ENCODE measurements around the gene SFTPA1.
"Not testable (repeated sequence)": the region's sequence is repeated elsewhere in the genome, so short reads cannot be mapped to it uniquely, and the experiment has no call there.

SFTPA1 gene
- 0 to 0.31 reads per million in 2 donors for total RNA-seq

DNA sequence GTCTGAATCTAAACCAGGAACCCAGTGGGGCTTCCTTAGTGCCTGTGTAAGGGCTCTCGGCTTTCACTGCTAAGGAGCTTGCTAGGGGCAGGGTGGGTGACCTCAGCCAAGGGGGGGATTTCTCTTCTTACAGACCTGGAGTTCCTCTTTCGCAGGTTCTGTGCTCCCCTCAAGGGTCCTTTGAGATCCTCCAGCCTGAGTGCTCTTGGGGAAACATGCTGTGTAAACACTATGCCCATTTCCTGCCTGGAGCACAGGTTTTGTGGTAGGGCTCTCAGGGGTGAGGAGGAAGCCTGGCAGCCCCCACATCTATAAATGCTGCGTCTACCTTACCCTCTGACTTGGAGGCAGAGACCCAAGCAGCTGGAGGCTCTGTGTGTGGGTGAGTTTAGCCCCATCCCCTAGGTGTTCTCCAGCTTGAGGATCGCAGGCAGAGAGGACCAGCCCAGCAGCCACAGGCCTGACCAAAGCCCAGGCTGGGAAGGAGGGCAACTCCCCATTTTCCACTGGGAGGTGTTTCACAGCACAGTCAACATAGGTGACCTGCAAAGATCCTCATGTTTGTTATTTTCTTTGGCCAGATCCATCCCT, at the start of gene SFTPA1:
Gene SFTPA1 (plus strand): TSS at position 339 of the 591 bp plus-strand sequence. CDS start 887 bp downstream, outside the sequence.
- DNase-seq, result no peak

DNA sequence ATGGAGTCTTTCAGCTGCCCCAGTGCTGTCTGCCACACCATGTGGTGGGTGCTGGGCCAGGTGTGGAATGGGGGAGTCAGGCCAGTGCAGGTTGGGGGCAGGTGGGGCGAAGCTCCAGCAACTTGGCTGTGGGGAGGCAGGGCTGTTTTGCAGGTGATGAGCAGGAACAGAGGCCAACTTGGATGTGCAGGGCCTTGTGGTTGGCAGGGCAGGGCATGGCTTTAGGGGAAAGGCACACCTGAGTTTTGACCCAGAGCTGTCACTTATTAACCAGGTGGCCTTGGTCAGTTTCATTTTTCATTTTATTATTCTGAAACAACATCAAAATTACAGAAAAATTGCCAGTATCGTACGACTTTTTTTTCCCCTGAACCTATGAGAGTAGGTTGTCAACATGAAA, 49.5 kb upstream of the SFTPA1 start:
- DNase-seq, result no peak

- DNase-seq, result peak; percentile 16 to 80 (median 37)
These were observed 48.5 kb upstream of the SFTPA1 start for GRCh38 chr10:79562135-79562756.

- no peak for DNase-seq
These were observed 47.3 kb upstream of the SFTPA1 start for GRCh38 chr10:79563426-79563825.

DNA sequence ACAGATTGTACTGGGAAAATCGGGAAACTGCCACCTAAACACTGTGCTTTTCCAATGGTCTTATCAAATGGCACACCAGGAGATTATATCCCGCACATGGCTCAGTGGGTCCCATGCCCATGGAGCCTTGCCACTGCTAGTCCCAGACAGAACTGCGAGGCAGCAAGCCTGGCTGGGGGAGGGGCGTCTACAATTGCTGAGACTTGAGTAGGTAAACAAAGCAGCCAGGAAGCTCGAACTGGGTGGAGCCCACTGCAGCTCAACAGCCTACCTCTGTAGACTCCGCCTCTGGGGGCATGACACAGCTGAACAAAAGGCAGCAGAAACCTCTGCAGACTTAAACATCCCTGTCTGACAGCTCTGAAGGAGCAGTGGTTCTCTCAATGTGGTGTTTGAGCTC, 40.1 kb upstream of the SFTPA1 start:
- DNase-seq, result not testable (repeated sequence)

DNA sequence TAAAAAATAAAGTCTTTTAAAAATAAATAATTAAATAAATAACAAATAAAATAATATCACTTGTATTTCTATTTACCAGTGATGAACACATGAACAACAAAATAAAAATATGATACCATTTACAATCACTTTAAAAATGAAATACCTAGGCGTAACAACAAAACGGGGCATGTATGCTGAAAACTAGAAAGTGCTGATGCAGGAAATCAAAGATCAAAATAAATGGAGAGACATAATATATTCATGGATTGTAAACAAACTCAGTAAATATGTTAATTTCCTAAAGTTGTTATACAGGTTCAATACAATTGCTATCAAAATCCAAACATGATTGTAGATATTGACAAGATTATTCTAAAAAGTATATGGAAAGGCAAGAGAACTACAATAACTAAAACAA, 31.4 kb upstream of the SFTPA1 start:
- DNase-seq, result no peak

DNA sequence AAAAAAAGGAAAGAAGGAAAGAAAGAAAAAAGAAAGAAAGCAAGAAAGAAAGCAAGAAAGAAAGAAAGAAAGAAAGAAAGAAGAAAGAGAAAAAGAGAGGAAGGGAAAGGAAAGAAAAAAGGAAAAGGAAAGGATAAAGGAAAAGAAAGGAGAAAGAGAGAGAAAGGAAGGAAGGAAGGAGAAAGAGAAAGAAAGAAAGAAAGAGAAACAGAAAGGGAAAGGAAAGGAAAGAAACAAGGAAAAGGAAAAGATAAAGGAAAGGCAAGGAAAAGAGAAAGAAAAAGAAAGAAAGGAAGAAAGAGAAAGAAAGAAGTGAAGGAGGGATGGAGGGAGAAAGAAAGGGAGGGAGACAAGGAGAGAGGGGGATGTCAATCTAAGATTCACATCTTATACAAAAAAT, 29.7 kb upstream of the SFTPA1 start:
- DNase-seq, result no peak

DNA sequence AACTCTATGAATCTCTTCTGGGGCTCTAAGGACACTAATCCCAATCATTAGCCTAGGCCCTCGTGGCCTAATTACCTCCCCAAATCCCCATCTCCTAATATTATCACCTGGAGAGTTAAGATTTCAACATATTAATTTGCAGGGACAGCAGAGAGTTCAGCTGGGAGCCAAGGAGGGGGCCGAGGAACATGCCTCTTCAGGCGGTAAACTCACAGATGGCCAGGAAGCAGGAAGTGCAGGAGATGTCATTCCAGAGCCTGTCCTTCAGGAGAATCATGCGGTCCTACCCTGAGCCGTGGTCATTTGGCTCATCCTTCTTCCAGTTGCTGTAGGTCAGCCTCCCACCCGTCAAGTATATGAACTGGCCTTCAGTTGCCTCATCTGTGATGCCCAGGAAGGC, 28.6 kb upstream of the SFTPA1 start:
- no peak for DNase-seq

- peak in 1 of 5 experiments; percentile 30 for DNase-seq
These were observed 27.8 kb upstream of the SFTPA1 start for GRCh38 chr10:79582954-79583353.

DNA sequence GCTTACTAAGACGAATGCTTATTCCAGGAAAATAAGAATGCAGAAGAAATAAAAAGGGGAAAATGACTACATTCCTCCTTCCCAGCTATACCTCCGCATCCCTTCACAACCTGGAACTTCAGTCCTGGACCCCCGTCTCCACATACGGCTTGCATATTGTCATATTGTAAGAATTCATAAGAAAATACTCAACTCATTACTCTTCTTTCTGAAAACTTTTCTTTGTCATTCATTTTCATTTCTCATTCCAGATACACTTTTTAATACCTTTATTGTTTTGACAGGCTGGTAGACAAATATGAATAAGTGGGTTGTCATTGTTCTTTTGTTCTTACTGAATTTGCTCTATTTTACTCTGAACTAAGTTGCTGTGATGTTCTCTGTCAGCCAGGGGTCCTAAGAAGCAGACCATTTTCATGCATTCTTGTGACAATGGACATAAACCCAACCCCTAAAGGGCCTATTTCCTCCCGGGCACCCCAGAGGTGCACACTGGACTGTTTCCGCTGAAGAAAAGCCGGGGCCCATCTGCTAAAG, 27.2 kb upstream of the SFTPA1 start:
- no peak for DNase-seq

GRCh38 chr10:79585870-79586527, 24.7 kb upstream of the SFTPA1 start:
- no peak for DNase-seq

GRCh38 chr10:79586933-79587332, 23.8 kb upstream of the SFTPA1 start:
- no peak for DNase-seq

- DNase-seq, result no peak
These were observed 21.9 kb upstream of the SFTPA1 start for GRCh38 chr10:79588800-79589199.

DNA sequence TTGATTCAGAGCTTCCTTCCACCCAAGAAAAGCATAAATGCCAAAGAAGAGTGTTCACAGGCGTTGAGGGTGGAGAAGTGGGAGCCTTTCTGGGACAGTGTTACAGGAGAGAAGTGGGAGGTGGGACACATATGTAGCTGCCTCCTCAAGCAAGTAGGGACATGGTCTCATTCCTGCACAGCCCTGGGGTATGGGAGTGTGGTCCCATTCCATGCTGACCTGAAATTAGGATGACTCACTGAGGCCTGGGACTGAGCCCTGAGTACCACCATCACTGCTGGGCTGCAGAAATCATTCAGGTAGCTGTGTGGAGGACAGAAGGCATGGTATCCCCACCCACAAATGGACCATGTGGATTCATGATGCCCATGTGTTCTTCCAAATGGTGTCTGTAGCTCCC, 17.4 kb upstream of the SFTPA1 start:
- no peak for DNase-seq

DNA sequence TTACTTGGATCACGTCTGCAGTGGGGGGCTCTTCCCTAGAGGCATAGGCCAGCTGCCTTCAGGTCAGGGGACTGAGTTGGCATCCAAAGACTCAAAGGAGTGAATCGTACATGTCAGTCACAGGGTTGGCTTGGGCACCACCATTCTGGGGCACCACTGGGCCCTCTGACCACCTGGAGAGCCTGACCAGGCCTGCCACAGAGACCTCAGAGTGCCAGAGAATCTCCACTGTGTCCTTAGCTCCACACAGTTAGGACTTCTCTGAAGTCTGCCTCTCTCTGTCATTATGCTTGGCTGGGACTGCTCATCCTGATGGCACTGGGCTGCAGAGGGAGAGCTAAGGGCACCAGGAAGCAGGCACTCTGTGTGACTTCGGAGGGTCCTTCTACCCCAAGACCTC, 16.2 kb upstream of the SFTPA1 start:
- not testable (repeated sequence) for DNase-seq

- no peak for DNase-seq
These were observed 15.2 kb upstream of the SFTPA1 start for GRCh38 chr10:79595510-79595909.

GRCh38 chr10:79599644-79600043, 11.1 kb upstream of the SFTPA1 start:
- not testable (repeated sequence) for DNase-seq

DNA sequence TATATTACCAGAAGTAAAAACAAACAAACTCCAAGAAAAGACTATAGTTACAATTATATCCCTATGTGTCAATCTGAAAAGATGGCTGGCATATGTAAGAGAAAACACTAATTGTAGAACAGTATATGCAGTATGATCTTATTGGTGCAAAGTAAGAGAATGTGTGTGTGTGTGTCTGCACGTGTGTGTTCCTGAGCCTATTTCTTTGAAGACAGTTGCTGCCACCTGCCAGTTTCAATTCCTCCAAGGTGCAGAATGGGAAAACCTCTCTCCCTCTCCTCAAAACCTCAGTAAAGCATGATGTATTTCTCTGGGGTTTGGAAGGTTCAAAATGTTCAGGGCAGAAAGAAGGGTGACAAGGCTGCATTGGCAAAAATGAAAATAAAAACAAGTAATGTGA, 8.8 kb upstream of the SFTPA1 start:
- DNase-seq, result no peak

DNA sequence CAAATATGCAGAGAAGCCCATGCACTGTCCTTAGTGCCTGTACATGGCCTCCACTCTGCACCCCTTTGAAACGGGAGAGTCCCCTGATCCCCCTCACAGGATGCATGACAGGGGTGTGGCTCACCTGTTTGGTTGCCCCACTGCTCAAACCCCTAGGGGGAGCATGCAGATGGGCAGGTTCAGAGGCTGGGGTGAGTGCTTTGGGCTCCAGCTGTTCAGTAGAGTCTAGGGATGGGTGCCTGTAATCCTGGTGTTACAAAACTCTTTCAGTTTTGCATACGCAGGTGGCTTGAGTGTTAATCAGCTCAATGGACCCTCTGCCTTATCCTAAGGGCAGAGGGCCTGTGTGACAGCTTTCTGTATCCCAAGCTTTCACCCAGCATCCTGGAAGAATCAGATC, 7.8 kb upstream of the SFTPA1 start:
- DNase-seq, result no peak

- DNase-seq, result no peak
These were observed 6.4 kb upstream of the SFTPA1 start for GRCh38 chr10:79604294-79604693.

DNA sequence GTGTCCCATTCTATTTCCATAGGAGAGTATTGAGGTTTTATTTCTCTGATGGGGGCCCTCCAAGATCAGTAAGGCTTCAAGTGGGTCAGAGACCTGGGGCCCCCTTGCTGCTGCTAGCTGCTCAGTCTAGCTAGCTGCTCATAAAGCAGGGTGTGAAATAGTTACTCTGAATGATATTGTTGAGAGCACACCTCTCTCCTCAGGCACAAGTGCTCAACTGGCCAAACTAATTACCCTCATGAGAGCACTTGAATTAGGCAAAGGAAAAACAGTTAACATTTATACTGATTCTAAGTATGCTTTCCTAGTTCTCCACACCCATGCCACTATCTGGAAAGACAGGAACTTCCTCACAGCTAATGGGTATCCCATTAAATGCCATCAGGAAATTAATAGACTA, 5.4 kb upstream of the SFTPA1 start:
- no peak for DNase-seq

DNA sequence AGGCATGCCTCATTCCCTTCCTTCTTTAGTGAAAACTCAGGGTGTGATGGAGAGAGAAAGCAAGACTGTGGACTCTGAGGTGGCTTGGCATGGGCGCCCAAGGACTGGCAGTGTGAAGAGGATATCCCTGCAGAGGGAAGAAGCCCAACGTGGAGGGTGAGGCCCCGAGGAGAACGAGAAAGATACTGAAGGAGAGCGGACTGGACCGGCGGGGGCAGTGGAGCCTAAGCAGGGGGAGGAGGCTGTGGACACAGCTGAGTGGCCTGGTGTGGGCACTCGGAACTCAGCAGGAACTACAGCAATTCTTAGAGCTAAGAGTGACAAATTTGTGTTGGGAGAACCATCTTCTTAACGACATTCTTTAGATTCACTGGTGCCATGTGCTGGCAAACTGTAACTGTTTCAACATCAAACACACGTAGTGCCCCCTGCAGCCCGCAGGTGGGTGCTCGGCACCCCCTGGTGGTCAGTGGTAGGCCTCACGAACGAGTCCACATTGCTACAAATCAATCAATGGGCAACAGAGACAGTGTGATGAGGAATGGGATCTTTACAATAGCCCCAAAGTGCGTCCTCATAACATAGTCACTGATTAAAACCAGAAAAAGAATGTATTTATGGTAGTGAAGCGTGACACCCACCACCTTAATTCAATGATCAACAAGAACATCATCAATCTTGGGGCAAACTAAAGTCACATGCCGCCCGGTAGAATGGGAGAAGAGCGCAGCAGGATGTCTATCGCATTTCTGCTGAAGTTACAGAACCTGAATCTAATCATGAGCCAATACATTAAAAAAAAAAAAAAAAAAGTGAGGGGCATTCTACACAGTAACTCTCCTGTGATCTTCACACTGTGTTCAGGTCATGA, 2.0 kb upstream of the SFTPA1 start:
- DNase-seq, result peak in 1 of 5 experiments; percentile 70
